ENCODE data around the gene GPR155. TPM values are rescaled to one million over a fixed set of nuclear protein-coding genes. Genes with fewer than 3 reads are reported as not detected.

Gene GPR155
- total and polyA plus RNA-seq, 9 of the 15 experiments (the other 6 are each of a cell fraction or from before 2014, with no cell fraction given): 0.04 to 0.40 (median 0.11) TPM; not detected in 1

- TF ChIP-seq CHD7 (IDR thresholded peaks at IDR 0.05; ENCODE audit: low read depth, low read length) (no peak), CREM (IDR thresholded peaks at IDR 0.05; ENCODE audit: low read depth) (no peak), ETV6 (IDR thresholded peaks at IDR 0.05; ENCODE audit: borderline replicate concordance in 1 of 2, low read depth in 2 of 2, low read length in 1 of 2) (no peak), ETV6 (CRISPR knock-in tag; IDR thresholded peaks at IDR 0.05; ENCODE audit: borderline replicate concordance) (no peak), ZNF431 (CRISPR knock-in tag; IDR thresholded peaks at IDR 0.05) (no peak)
Observed at GRCh38 chr2:174438146-174438886, 48.5 kb downstream of the GPR155 start (continued).

Measured in K562 (cell line).